K562 (cell line): ENCODE results near the gene DSC1. TPM values are rescaled to one million over a fixed set of nuclear protein-coding genes. Genes with fewer than 3 reads are reported as not detected.
A peak's percentile ranks its signal among the peaks of the same experiment; 100 is the strongest.

ENCODE experiments used
- ATAC-seq: fragments of 200-7000 bp; cut with Tn5 transposase; 3 replicates; pipeline ENCODE4 v1.9.1; 2020; ENCODE audit warnings: moderate library complexity
- BruUV-seq: library from RNA; stranded (reverse); fragments of 400-500 nt; replicated peaks from 2 replicates; lab custom pipeline; 2021; lab: Mats Ljungman, UMichigan
- CTCF ChIA-PET: fragments of 300-600 bp; formaldehyde crosslinking; extraction: SDS; loops from one replicate; lab custom pipeline; 2021; ENCODE audit warnings: low intra/inter-chr PET ratio; lab: Yijun Ruan, JAX
- POLR2A ChIA-PET: fragments of 300-600, 350-650 bp; sonication (Branson Sonifier 250); formaldehyde crosslinking; extraction: SDS; loops from one replicate; lab custom pipeline; 2021; ENCODE audit warnings: antibody characterized with exemption, inconsistent platforms; lab: Yijun Ruan, JAX
- DNase-seq, 4 experiments: peaks; one replicate each; pipeline versions ENCODE4 v3.0.0 to v3.0.0-alpha.2; 2011 to 2018; ENCODE audit warnings: low spot score in 3 of 4, mixed read lengths in 3 of 4; ENCODE audit errors: extremely low read depth in 1 of 4
- FAIRE-seq: peaks from 2 replicates; lab custom pipeline; 2011; peaks lifted over from hg19 to GRCh38; lab: Jason Lieb, UNC
- H2AFZ ChIP-seq: 2 replicates; pipeline ENCODE4 v1.6.0; 2011; ENCODE audit warnings: low read depth, low read length, control low read depth, inconsistent platforms
- H3K27ac ChIP-seq: fragments of 200-600 bp; 3 replicates; pipeline ENCODE4 v1.8.0; 2011; ENCODE audit warnings: low read depth, mild to moderate bottlenecking, control low read depth, inconsistent platforms, low read length, moderate library complexity, mixed read lengths; ENCODE audit errors: extremely low read depth
- H3K27me3 ChIP-seq, 2 experiments: fragments of 300-600 bp in 1 of 2; 2 replicates in 1 of 2; 3 replicates in 1 of 2; pipeline versions ENCODE4 v1.6.0 to v1.8.0; 2011; ENCODE audit warnings: inconsistent platforms in 2 of 2, low read length in 2 of 2, mild to moderate bottlenecking in 1 of 2, mixed read lengths in 1 of 2, moderate library complexity in 1 of 2; ENCODE audit not compliant: control insufficient read depth in 2 of 2, insufficient read depth in 2 of 2
- H3K36me3 ChIP-seq: fragments of 300-600 bp; 3 replicates; pipeline ENCODE4 v1.8.0; 2011; ENCODE audit warnings: mild to moderate bottlenecking, low read length, inconsistent platforms; ENCODE audit not compliant: control insufficient read depth, insufficient read depth
- H3K4me1 ChIP-seq, 2 experiments: fragments of 200-600 bp in 1 of 2; replicated peaks in 1 of 2; 2 replicates in 1 of 2; 3 replicates in 1 of 2; pipeline versions ENCODE4 v1.5.1 to v1.8.0; 2011; ENCODE audit warnings: inconsistent platforms in 2 of 2, low read length in 2 of 2, mild to moderate bottlenecking in 1 of 2, mixed read lengths in 1 of 2, moderate library complexity in 1 of 2; ENCODE audit not compliant: control insufficient read depth in 2 of 2, insufficient read depth in 2 of 2
- H3K4me2 ChIP-seq: 2 replicates; pipeline ENCODE4 v1.6.1; 2011; ENCODE audit warnings: low read length, control low read depth, inconsistent platforms, mixed read lengths; ENCODE audit not compliant: insufficient read depth
- H3K4me3 ChIP-seq: fragments of 200-600 bp; sonication (generic), shearing (Covaris generic); 2 replicates; pipeline ENCODE4 v1.5.1; 2016; ENCODE audit warnings: control low read depth, inconsistent platforms
- H3K79me2 ChIP-seq: fragments of 200-600 bp; 3 replicates; pipeline ENCODE4 v1.8.0; 2011; ENCODE audit warnings: low read length, inconsistent platforms; ENCODE audit not compliant: control insufficient read depth, insufficient read depth
- H3K9ac ChIP-seq, 2 experiments: 2 replicates each; pipeline versions ENCODE4 v1.6.0 to v1.6.1; 2011; ENCODE audit warnings: low read depth in 2 of 2, low read length in 2 of 2, control low read depth in 1 of 2, inconsistent platforms in 1 of 2, mild to moderate bottlenecking in 1 of 2, mixed read lengths in 1 of 2; ENCODE audit not compliant: insufficient read depth in 1 of 2
- H3K9me1 ChIP-seq: one replicate; pipeline ENCODE4 v1.6.0; 2011; ENCODE audit warnings: inconsistent platforms, mild to moderate bottlenecking, low read length, moderate library complexity; ENCODE audit not compliant: control insufficient read depth, insufficient read depth
- H3K9me3 ChIP-seq: replicated peaks from 2 replicates; pipeline ENCODE4 v1.5.1; 2011; ENCODE audit warnings: low read depth, low read length, inconsistent platforms; ENCODE audit not compliant: control insufficient read depth, insufficient read depth
- H4K20me1 ChIP-seq: replicated peaks from 2 replicates; pipeline ENCODE4 v1.6.1; 2011; ENCODE audit warnings: low read length, inconsistent platforms, mixed read lengths; ENCODE audit not compliant: control insufficient read depth, insufficient read depth
- ELF1 ChIP-seq: fragments of 200-800 bp; sonication (Bioruptor generic); IDR thresholded peaks from 2 replicates; pipeline ENCODE4 v1.6.1; 2016; ENCODE audit warnings: missing genetic modification characterization, missing compliant biosample characterization
- ESRRA ChIP-seq: fragments of 450-650 bp; IDR thresholded peaks from 2 replicates; pipeline ENCODE4 v1.6.1; 2014; ENCODE audit warnings: low read depth, mild to moderate bottlenecking, moderate library complexity, borderline replicate concordance
- FOSL1 ChIP-seq: fragments of 200-800 bp; sonication (Bioruptor generic); conservative IDR thresholded peaks from 2 replicates; pipeline ENCODE4 v1.6.1; 2016; ENCODE audit warnings: missing genetic modification characterization, missing compliant biosample characterization
- FOXK2 ChIP-seq, 2 experiments: fragments of 450-650 bp; IDR thresholded peaks in 1 of 2; conservative IDR thresholded peaks in 1 of 2; 2 replicates each; pipeline ENCODE4 v1.6.1; 2016; ENCODE audit warnings: low read depth in 2 of 2, mild to moderate bottlenecking in 1 of 2
- GTF2A2 ChIP-seq: IDR thresholded peaks from 2 replicates; pipeline ENCODE4 v1.6.1; 2016; ENCODE audit warnings: mild to moderate bottlenecking, missing genetic modification characterization, missing compliant biosample characterization
- HCFC1 ChIP-seq: IDR thresholded peaks from 2 replicates; pipeline ENCODE4 v1.6.1; 2012; ENCODE audit warnings: low read depth, low read length, improper control_type of control experiment
- HMGN3 ChIP-seq: IDR thresholded peaks from 2 replicates; pipeline ENCODE4 v1.6.1; 2011; ENCODE audit warnings: borderline replicate concordance, low read depth, mild to moderate bottlenecking, mixed read lengths, low read length; ENCODE audit not compliant: insufficient read length; ENCODE audit errors: extremely low read depth
- MAFG ChIP-seq: fragments of 450-650 bp; conservative IDR thresholded peaks from 2 replicates; pipeline ENCODE4 v1.6.1; 2016; ENCODE audit warnings: missing genetic modification characterization, missing compliant biosample characterization
- MXD1 ChIP-seq: fragments of 250-450 bp; sonication (Bioruptor Pico); IDR thresholded peaks from 2 replicates; pipeline ENCODE4 v1.8.0; 2021; ENCODE audit warnings: borderline replicate concordance, mild to moderate bottlenecking, moderate library complexity; ENCODE audit not compliant: poor library complexity, severe bottlenecking
- SIX5 ChIP-seq, 2 experiments: IDR thresholded peaks; 2 replicates each; pipeline ENCODE4 v1.6.1; 2011; ENCODE audit warnings: low read length in 2 of 2, borderline replicate concordance in 1 of 2, low read depth in 1 of 2, mild to moderate bottlenecking in 1 of 2, moderate library complexity in 1 of 2; ENCODE audit not compliant: insufficient read depth in 1 of 2
- SMC3 ChIP-seq: conservative IDR thresholded peaks from 2 replicates; pipeline ENCODE4 v1.6.1; 2011; ENCODE audit warnings: low read depth, low read length, improper control_type of control experiment; ENCODE audit not compliant: insufficient read depth
- TAF7 ChIP-seq: fragments of 450-650 bp; IDR thresholded peaks from 2 replicates; pipeline ENCODE4 v1.6.1; 2016; ENCODE audit warnings: missing genetic modification characterization, missing compliant biosample characterization
- TEAD1 ChIP-seq, 2 experiments: fragments of 450-650 bp in 1 of 2; sonication (generic) in 1 of 2; formaldehyde crosslinking; IDR thresholded peaks; 2 replicates each; pipeline versions ENCODE4 v1.4.0 to v1.8.0; 2020 to 2022; ENCODE audit warnings: mild to moderate bottlenecking in 2 of 2, missing genetic modification reagents in 1 of 2
- U2AF1 ChIP-seq: fragments of 200-400 bp; formaldehyde crosslinking; optimal IDR thresholded peaks from 2 replicates; pipeline ENCODE3; 2017; ENCODE audit warnings: mild to moderate bottlenecking, low read depth, low read length, moderate library complexity
- VEZF1 ChIP-seq: fragments of 200-800 bp; sonication (Bioruptor generic); IDR thresholded peaks from 2 replicates; pipeline ENCODE4 v1.6.1; 2017; ENCODE audit warnings: missing genetic modification characterization, missing compliant biosample characterization
- ZBED1 ChIP-seq: IDR thresholded peaks from 2 replicates; pipeline ENCODE4 v1.6.1; 2014
- ZKSCAN3 ChIP-seq: fragments of 250-450 bp; sonication (Bioruptor Pico); IDR thresholded peaks from 2 replicates; pipeline ENCODE4 v1.4.0; 2020
- ZNF512 ChIP-seq: IDR thresholded peaks from 2 replicates; pipeline ENCODE4 v1.6.1; 2016; ENCODE audit warnings: missing genetic modification characterization, missing compliant biosample characterization
- ZNF586 ChIP-seq: fragments of 450-650 bp; formaldehyde crosslinking; conservative IDR thresholded peaks from 2 replicates; pipeline ENCODE4 v1.4.0; 2020; ENCODE audit warnings: mild to moderate bottlenecking, moderate library complexity
- WGBS: fragments of 100-300 bp; shearing (Covaris generic); methylation state at CpG from one replicate; pipeline ENCODE4 v1.1.6; 2016; ENCODE audit warnings: low coverage, mixed read lengths; ENCODE audit not compliant: insufficient coverage; ENCODE audit errors: missing lambda C conversion rate; 5-methylcytosine and 5-hydroxymethylcytosine counted together
- in situ Hi-C: fragments of 300-500 bp; cut with MboI; formaldehyde crosslinking; loops from 4 replicates; pipeline ENCODE4 v1.15.0; 2018; ENCODE audit warnings: inconsistent platforms, mixed read lengths
- intact Hi-C: fragments of 100-400 bp; cut with micrococcal nuclease; formaldehyde crosslinking; loops from 2 replicates; pipeline ENCODE4 v1.14.2; 2022
- polyA plus RNA-seq, 8 experiments: library from polyadenylated mRNA; depleted of rRNA in 4 of 8; stranded (reverse) in 5 of 8; unstranded in 3 of 8; fragments of >200 nt; fragmentation: Nextera tagmentation in 2 of 8; fragmentation: Illumina TruSeq in 1 of 8; extraction: Ambion mirVana in 2 of 8; extraction: Trizol in 1 of 8; gene quantifications; 2 replicates each; pipeline versions ENCODE4 v1.2.1 to v1.2.3, GENCODE V29; 2011 to 2014; ENCODE audit warnings: inconsistent platforms in 1 of 8, missing spikeins in 1 of 8
- total RNA-seq, 7 experiments: library from RNA; depleted of rRNA in 6 of 7; stranded (reverse); fragments of >200 nt in 6 of 7; fragmentation: Illumina TruSeq in 2 of 7; extraction: Trizol in 2 of 7; gene quantifications; 2 replicates each; pipeline versions ENCODE4 v1.2.1 to v1.2.3, GENCODE V29; 2011 to 2021; ENCODE audit warnings: low replicate concordance in 1 of 7

The DSC1 gene
- total and polyA plus RNA-seq, 9 of the 15 experiments (the other 6 are each of a cell fraction or from before 2014, with no cell fraction given) = 0.04 to 0.07 (median 0.05) TPM; not detected in 4

- H3K4me3 ChIP-seq = peak within 1 kb of the TSS; percentile 72
- peak within 1 kb of the TSS; percentile 78 for H3K4me2 ChIP-seq
- H3K79me2 ChIP-seq = peaks cover 38% of the 10 kb centered on the region
- 1% methylated on average over 36 of the region's 44 CpGs for WGBS
- peak within 1 kb of the TSS; percentile 82 for H2AFZ ChIP-seq
- FAIRE-seq (no peak), ATAC-seq (peak; percentile 82), DNase-seq (peak; percentile 37 to 79 (median 54))
- intact Hi-C loops = loop anchor here (5.0 to 10.0 kb wide), 2 partner anchors 95 to 993 kb away; partner anchors contain the start of gene RNF138
- H3K4me1 ChIP-seq = peaks cover 14 to 28% of the 10 kb centered on the region in 2 experiments
- H3K9me1 ChIP-seq = no peaks in the 10 kb centered on the region
- in situ Hi-C loops = no loop called here
- peak within 1 kb of the TSS; percentile 69 to 94 for H3K9ac ChIP-seq
- no peaks in the 10 kb centered on the region for H3K9me3 ChIP-seq
- H3K36me3 ChIP-seq = no peaks in the 10 kb centered on the region
- POLR2A ChIA-PET = interaction anchor here (0.6 to 0.7 kb wide), 2 partner anchors 506 to 1034 kb away, joined by 3 read pairs; no protein-coding TSS in a partner anchor
- H3K27me3 ChIP-seq = no peaks in the 10 kb centered on the region
- no TSS peak for BruUV-seq
- H3K27ac ChIP-seq = peak within 1 kb of the TSS; percentile 78
- no peaks in the 10 kb centered on the region for H4K20me1 ChIP-seq
- CTCF ChIA-PET = no interaction called here
- TF ChIP-seq FOSL1 (tag) (0 out of 2 replicates have a peak, but pooled peaks have one; percentile 3), ZNF512 (tag) (no peak), SIX5 (IDR thresholded peaks at IDR 0.05; ENCODE audit: borderline replicate concordance in 1 of 2, insufficient read depth in 1 of 2, low read depth in 1 of 2, low read length in 2 of 2) (no peak), TEAD1 (CRISPR knock-in tag; IDR thresholded peaks at IDR 0.05) (no peak), HMGN3 (peak; percentile 15), ZBED1 (no peak), SMC3 (0 out of 2 replicates have a peak, but pooled peaks have one; percentile 12), U2AF1 (no peak), FOXK2 (conservative IDR thresholded peaks at IDR 0.05 in 1 of 2, IDR thresholded peaks at IDR 0.05 in 1 of 2; ENCODE audit: low read depth in 2 of 2) (no peak), ZKSCAN3 (CRISPR knock-in tag) (no peak), HCFC1 (no peak), VEZF1 (no peak), ZNF586 (CRISPR knock-in tag) (no peak), MXD1 (CRISPR knock-in tag) (no peak), GTF2A2 (tag) (no peak), MAFG (tag) (no peak), TAF7 (tag) (0 out of 2 replicates have a peak, but pooled peaks have one; percentile 25), ELF1 (tag) (no peak), ESRRA (no peak)
These were observed 60.5 kb downstream of the DSC1 start, which contains the start of gene DSC2 for GRCh38 chr18:31102025-31102684. Gene DSC2, minus strand, starts transcription at chr18:31102421. Its CDS starts 450 bp downstream, at chr18:31101971.
